A549 treated with GW870086 at 1 μM for 4 hours (cell line): ENCODE results near the gene USP17L18. TPM values are rescaled to one million over a fixed set of nuclear protein-coding genes. Genes with fewer than 3 reads are reported as not detected.

Experiments used
- total RNA-seq: library from RNA; stranded (reverse); fragments of 200-300 nt; extraction: Qiagen RNA extraction; gene quantifications from 5 replicates; pipeline ENCODE4 v1.2.3, GENCODE V29; 2022; ENCODE audit warnings: low read depth

The USP17L18 gene, protein sequence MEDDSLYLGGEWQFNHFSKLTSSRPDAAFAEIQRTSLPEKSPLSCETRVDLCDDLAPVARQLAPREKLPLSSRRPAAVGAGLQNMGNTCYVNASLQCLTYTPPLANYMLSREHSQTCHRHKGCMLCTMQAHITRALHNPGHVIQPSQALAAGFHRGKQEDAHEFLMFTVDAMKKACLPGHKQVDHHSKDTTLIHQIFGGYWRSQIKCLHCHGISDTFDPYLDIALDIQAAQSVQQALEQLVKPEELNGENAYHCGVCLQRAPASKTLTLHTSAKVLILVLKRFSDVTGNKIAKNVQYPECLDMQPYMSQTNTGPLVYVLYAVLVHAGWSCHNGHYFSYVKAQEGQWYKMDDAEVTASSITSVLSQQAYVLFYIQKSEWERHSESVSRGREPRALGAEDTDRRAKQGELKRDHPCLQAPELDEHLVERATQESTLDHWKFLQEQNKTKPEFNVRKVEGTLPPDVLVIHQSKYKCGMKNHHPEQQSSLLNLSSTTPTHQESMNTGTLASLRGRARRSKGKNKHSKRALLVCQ
- not detected in 5 replicates for total RNA-seq

DNA sequence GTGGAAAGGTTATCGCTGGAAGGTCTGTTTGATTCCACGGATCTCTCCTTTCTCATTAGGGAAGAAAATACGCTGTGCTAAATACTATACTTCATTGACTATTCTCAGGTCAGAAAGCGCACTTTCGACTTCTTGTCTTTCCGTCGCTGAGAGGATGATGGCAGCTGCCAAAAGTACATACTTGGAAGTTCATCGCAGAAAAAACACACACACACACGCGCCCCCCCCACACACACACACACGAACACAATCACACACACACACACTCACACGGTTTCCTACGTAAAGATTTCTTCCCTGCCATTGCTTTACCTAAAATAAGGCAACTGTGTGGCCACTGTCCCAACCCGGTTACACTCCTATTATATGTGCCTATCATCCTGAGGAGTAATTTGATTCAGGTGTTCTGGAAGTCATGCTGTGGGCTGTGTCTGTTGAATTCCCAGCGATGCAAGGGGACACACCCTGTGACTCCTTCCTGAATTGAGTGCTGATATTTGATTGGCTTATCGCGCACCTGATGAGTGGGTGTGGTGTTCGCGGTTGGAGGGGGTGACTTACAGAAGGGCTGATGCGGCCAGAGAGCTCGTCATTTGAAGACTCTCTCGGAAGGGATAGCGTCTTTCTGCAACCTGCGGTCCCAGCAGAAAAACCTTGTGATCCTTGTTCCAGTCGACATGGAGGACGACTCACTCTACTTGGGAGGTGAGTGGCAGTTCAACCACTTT is at the start of gene USP17L18:
TSS of gene USP17L18 (plus strand) at position 678 of the 728 bp plus-strand sequence. CDS start at position 678, 0 bp downstream.

GRCh38 chr4:9210357-9210756 is 38.1 kb upstream of the USP17L18 start, which contains the start of gene USP17L10:
Gene USP17L10 (plus strand): TSS chr4:9210657. CDS start chr4:9210657, 0 bp downstream.

DNA sequence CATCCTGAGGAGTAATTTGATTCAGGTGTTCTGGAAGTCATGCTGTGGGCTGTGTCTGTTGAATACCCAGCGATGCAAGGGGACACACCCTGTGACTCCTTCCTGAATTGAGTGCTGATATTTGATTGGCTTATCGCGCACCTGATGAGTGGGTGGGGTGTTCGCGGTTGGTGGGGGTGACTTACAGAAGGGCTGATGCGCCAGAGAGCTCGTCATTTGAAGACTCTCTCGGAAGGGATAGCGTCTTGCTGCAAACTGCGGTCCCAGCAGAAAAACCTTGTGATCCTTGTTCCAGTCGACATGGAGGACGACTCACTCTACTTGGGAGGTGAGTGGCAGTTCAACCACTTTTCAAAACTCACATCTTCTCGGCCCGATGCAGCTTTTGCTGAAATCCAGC is 33.3 kb upstream of the USP17L18 start, which contains the start of gene USP17L11:
TSS of gene USP17L11 (plus strand) at position 301 of the 400 bp plus-strand sequence. CDS start at position 301, 0 bp downstream.

GRCh38 chr4:9219852-9220251 is 28.6 kb upstream of the USP17L18 start, which contains the start of gene USP17L12:
Gene USP17L12 (plus strand): TSS chr4:9220152. CDS start chr4:9220152, 0 bp downstream.

GRCh38 chr4:9224596-9224995 is 23.8 kb upstream of the USP17L18 start, which contains the start of gene USP17L13:
Gene USP17L13 (plus strand): TSS chr4:9224896. CDS start chr4:9224896, 0 bp downstream.

DNA sequence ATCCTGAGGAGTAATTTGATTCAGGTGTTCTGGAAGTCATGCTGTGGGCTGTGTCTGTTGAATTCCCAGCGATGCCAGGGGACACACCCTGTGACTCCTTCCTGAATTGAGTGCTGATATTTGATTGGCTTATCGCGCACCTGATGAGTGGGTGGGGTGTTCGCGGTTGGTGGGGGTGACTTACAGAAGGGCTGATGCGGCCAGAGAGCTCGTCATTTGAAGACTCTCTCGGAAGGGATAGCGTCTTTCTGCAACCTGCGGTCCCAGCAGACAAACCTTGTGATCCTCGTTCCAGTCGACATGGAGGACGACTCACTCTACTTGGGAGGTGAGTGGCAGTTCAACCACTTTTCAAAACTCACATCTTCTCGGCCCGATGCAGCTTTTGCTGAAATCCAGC is 14.3 kb upstream of the USP17L18 start, which contains the start of gene USP17L15:
TSS of gene USP17L15 (plus strand) at position 301 of the 400 bp plus-strand sequence. CDS start at position 301, 0 bp downstream.

GRCh38 chr4:9243579-9243978 is 4.9 kb upstream of the USP17L18 start, which contains the start of gene USP17L17:
Gene USP17L17 (plus strand): TSS chr4:9243879. CDS start chr4:9243879, 0 bp downstream.

GRCh38 chr4:9253078-9253477 is 4.6 kb downstream of the USP17L18 start, which contains the start of gene USP17L19:
Gene USP17L19 (plus strand): TSS chr4:9253378. CDS start chr4:9253378, 0 bp downstream.

GRCh38 chr4:9257824-9258223 is 9.4 kb downstream of the USP17L18 start, which contains the start of gene USP17L20:
Gene USP17L20 (plus strand): TSS chr4:9258124. CDS start chr4:9258124, 0 bp downstream.

DNA sequence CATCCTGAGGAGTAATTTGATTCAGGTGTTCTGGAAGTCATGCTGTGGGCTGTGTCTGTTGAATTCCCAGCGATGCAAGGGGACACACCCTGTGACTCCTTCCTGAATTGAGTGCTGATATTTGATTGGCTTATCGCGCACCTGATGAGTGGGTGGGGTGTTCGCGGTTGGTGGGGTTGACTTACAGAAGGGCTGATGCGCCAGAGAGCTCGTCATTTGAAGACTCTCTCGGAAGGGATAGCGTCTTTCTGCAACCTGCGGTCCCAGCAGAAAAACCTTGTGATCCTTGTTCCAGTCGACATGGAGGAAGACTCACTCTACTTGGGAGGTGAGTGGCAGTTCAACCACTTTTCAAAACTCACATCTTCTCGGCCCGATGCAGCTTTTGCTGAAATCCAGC is 14.1 kb downstream of the USP17L18 start, which contains the start of gene USP17L21:
TSS of gene USP17L21 (plus strand) at position 301 of the 400 bp plus-strand sequence. CDS start at position 301, 0 bp downstream.

GRCh38 chr4:9267319-9267718 is 18.9 kb downstream of the USP17L18 start, which contains the start of gene USP17L22:
Gene USP17L22 (plus strand): TSS chr4:9267619. CDS start chr4:9267619, 0 bp downstream.

Other genes starting within 250 kb of the USP17L18 start
- gene FAM90A26, start 78.2 kb upstream of the USP17L18 start, total RNA-seq: 0.08 TPM in 1 of 5 replicates, not detected in the others
- gene USP17L10, start 38.0 kb upstream of the USP17L18 start, total RNA-seq: not detected in 5 replicates
- gene USP17L11, start 33.2 kb upstream of the USP17L18 start, total RNA-seq: not detected in 5 replicates
- gene USP17L12, start 28.5 kb upstream of the USP17L18 start, total RNA-seq: not detected in 5 replicates
- not detected in 5 replicates for gene USP17L13, start 23.7 kb upstream of the USP17L18 start, total RNA-seq
- gene USP17L15, start 14.2 kb upstream of the USP17L18 start, total RNA-seq: not detected in 5 replicates
- gene USP17L17, start 4.8 kb upstream of the USP17L18 start, total RNA-seq: not detected in 5 replicates
- gene USP17L19, start 4.7 kb downstream of the USP17L18 start, total RNA-seq: not detected in 5 replicates
- not detected in 5 replicates for gene USP17L20, start 9.5 kb downstream of the USP17L18 start, total RNA-seq
- not detected in 5 replicates for gene USP17L21, start 14.2 kb downstream of the USP17L18 start, total RNA-seq
- not detected in 5 replicates for gene USP17L22, start 19.0 kb downstream of the USP17L18 start, total RNA-seq
- gene USP17L24, start 76.5 kb downstream of the USP17L18 start, total RNA-seq: not detected in 5 replicates
- not detected in 5 replicates for gene USP17L25, start 81.3 kb downstream of the USP17L18 start, total RNA-seq
- gene USP17L26, start 86.0 kb downstream of the USP17L18 start, total RNA-seq: not detected in 5 replicates
- gene USP17L5, start 90.8 kb downstream of the USP17L18 start, total RNA-seq: not detected in 5 replicates
- not detected in 5 replicates for gene USP17L27, start 95.5 kb downstream of the USP17L18 start, total RNA-seq
- not detected in 5 replicates for gene USP17L28, start 100.3 kb downstream of the USP17L18 start, total RNA-seq
- not detected in 5 replicates for gene USP17L29, start 105.0 kb downstream of the USP17L18 start, total RNA-seq
- gene USP17L30, start 114.5 kb downstream of the USP17L18 start, total RNA-seq: not detected in 5 replicates
- not detected in 5 replicates for gene DEFB131A, start 195.8 kb downstream of the USP17L18 start, total RNA-seq